GM12878 (cell line): ENCODE results near the gene PAX2. TPM values are rescaled to one million over a fixed set of nuclear protein-coding genes. Genes with fewer than 3 reads are reported as not detected.

Experiments
- ATAC-seq: fragments of 200-7000 bp; cut with Tn5 transposase; 3 replicates; pipeline ENCODE4 v1.9.1; 2020; ENCODE audit warnings: mild to moderate bottlenecking, moderate library complexity
- BruUV-seq: library from RNA; stranded (reverse); fragments of 400-500 nt; replicated peaks from 2 replicates; lab custom pipeline; 2021; lab: Mats Ljungman, UMichigan
- CTCF ChIA-PET: fragments of 300-600 bp; sonication (Branson Sonifier 250); formaldehyde crosslinking; extraction: SDS; loops from one replicate; lab custom pipeline; 2021; ENCODE audit warnings: inconsistent platforms; lab: Yijun Ruan, JAX
- POLR2A ChIA-PET: fragments of 350-600 bp; formaldehyde crosslinking; extraction: SDS; loops from one replicate; lab custom pipeline; 2021; ENCODE audit warnings: inconsistent platforms; lab: Charles Lee
- RAD21 ChIA-PET: fragments of 300-600 bp; sonication (Branson Sonifier 250); formaldehyde crosslinking; loops from one replicate; lab custom pipeline; 2023; ENCODE audit warnings: antibody characterized with exemption; ENCODE audit not compliant: unreplicated experiment; lab: Charles Lee
- SMC1A ChIA-PET: fragments of 300-600 bp; sonication (Branson Sonifier 250); formaldehyde crosslinking; loops from one replicate; lab custom pipeline; 2023; ENCODE audit not compliant: unreplicated experiment, uncharacterized antibody; lab: Charles Lee
- DNase-seq: peaks from one replicate; pipeline ENCODE4 v3.0.0-alpha.2; 2011; ENCODE audit warnings: low read depth, low spot score
- FAIRE-seq: peaks from 3 replicates; lab custom pipeline; 2011; peaks lifted over from hg19 to GRCh38; lab: Jason Lieb, UNC
- H2AFZ ChIP-seq: 2 replicates; pipeline ENCODE4 v1.6.0; 2011; ENCODE audit warnings: low read depth, low read length, control low read depth; ENCODE audit not compliant: control insufficient read depth
- H3K27ac ChIP-seq: 2 replicates; pipeline ENCODE4 v1.5.1; 2011; ENCODE audit warnings: control low read depth; ENCODE audit not compliant: control insufficient read depth, insufficient read depth
- H3K27me3 ChIP-seq, 2 experiments: replicated peaks in 1 of 2; 2 replicates each; pipeline versions ENCODE4 v1.6.0 to v1.6.1; 2011; ENCODE audit warnings: low read length in 1 of 2; ENCODE audit not compliant: control insufficient read depth in 2 of 2, insufficient read depth in 2 of 2
- H3K36me3 ChIP-seq, 2 experiments: 2 replicates each; pipeline ENCODE4 v1.5.1; 2011; ENCODE audit warnings: low read length in 1 of 2; ENCODE audit not compliant: control insufficient read depth in 2 of 2, insufficient read depth in 2 of 2
- H3K4me1 ChIP-seq: 2 replicates; pipeline ENCODE4 v1.6.1; 2011; ENCODE audit warnings: mild to moderate bottlenecking, low read length, moderate library complexity, mixed read lengths; ENCODE audit not compliant: control insufficient read depth, insufficient read depth
- H3K4me2 ChIP-seq: 2 replicates; pipeline ENCODE4 v1.6.0; 2011; ENCODE audit warnings: control low read depth; ENCODE audit not compliant: control insufficient read depth, insufficient read depth
- H3K4me3 ChIP-seq: fragments of 200-600 bp; sonication (generic); 2 replicates; pipeline ENCODE4 v1.5.1; 2016
- H3K79me2 ChIP-seq: 2 replicates; pipeline ENCODE4 v1.6.0; 2011; ENCODE audit warnings: low read length; ENCODE audit not compliant: control insufficient read depth, insufficient read depth
- H3K9ac ChIP-seq: 2 replicates; pipeline ENCODE4 v1.8.0; 2011; ENCODE audit warnings: low read length, control low read depth, mixed read lengths; ENCODE audit not compliant: control insufficient read depth, insufficient read depth
- H3K9me3 ChIP-seq: replicated peaks from 3 replicates; pipeline ENCODE4 v1.5.1; 2011; ENCODE audit warnings: mild to moderate bottlenecking, low read length; ENCODE audit not compliant: control insufficient read depth, insufficient read depth
- H4K20me1 ChIP-seq: 2 replicates; pipeline ENCODE4 v1.6.0; 2011; ENCODE audit not compliant: control insufficient read depth, insufficient read depth
- CUX1 ChIP-seq: IDR thresholded peaks from 2 replicates; pipeline ENCODE4 v1.6.1; 2012; ENCODE audit warnings: improper control_type of control experiment, low read depth, low read length; ENCODE audit not compliant: insufficient replicate concordance
- FOS ChIP-seq: IDR thresholded peaks from 3 replicates; pipeline ENCODE4 v1.6.1; 2011; ENCODE audit warnings: borderline replicate concordance; ENCODE audit not compliant: insufficient read length; ENCODE audit errors: extremely low read depth
- NR2C1 ChIP-seq: fragments of 450-650 bp; IDR thresholded peaks from 2 replicates; pipeline ENCODE4 v1.6.1; 2017; ENCODE audit warnings: antibody characterized with exemption, mild to moderate bottlenecking, moderate library complexity
- POU2F2 ChIP-seq: IDR thresholded peaks from 3 replicates; pipeline ENCODE4 v1.6.1; 2011; ENCODE audit warnings: low read depth, mild to moderate bottlenecking, low read length, borderline replicate concordance
- RAD21 ChIP-seq: IDR thresholded peaks from 2 replicates; pipeline ENCODE4 v1.6.1; 2011; ENCODE audit warnings: mild to moderate bottlenecking, low read depth, low read length, moderate library complexity; ENCODE audit not compliant: insufficient read depth
- SIN3A ChIP-seq: IDR thresholded peaks from 2 replicates; pipeline ENCODE4 v1.6.1; 2012; ENCODE audit warnings: low read depth, low read length, improper control_type of control experiment
- STAT3 ChIP-seq: IDR thresholded peaks from 2 replicates; pipeline ENCODE4 v1.6.1; 2011; ENCODE audit warnings: low read depth, low read length, improper control_type of control experiment
- TAF1 ChIP-seq: IDR thresholded peaks from 2 replicates; pipeline ENCODE4 v1.6.1; 2011; ENCODE audit warnings: mild to moderate bottlenecking, low read depth, low read length, borderline replicate concordance
- WRNIP1 ChIP-seq: IDR thresholded peaks from 2 replicates; pipeline ENCODE4 v1.6.1; 2011; ENCODE audit warnings: low read depth, low read length, improper control_type of control experiment, borderline replicate concordance
- ZBED1 ChIP-seq: IDR thresholded peaks from 2 replicates; pipeline ENCODE4 v1.6.1; 2016; ENCODE audit warnings: borderline replicate concordance
- ZBTB4 ChIP-seq: fragments of 450-650 bp; formaldehyde crosslinking; IDR thresholded peaks from 2 replicates; pipeline ENCODE4 v1.4.0; 2022; ENCODE audit warnings: mild to moderate bottlenecking, moderate library complexity
- WGBS: methylation state at CpG from one replicate; pipeline ENCODE4 v1.1.6; 2016; ENCODE audit warnings: low lambda C conversion rate; ENCODE audit not compliant: insufficient replicate concordance, insufficient coverage; ENCODE audit errors: missing lambda C conversion rate; 5-methylcytosine and 5-hydroxymethylcytosine counted together
- in situ Hi-C: fragments of 300-500 bp; cut with MboI; formaldehyde crosslinking; loops from 9 replicates; pipeline ENCODE4 v1.14.3; 2018; ENCODE audit warnings: mixed read lengths
- intact Hi-C: fragments of 100-400 bp; cut with micrococcal nuclease; formaldehyde crosslinking; loops from one replicate; pipeline ENCODE4 v1.14.2; 2022; ENCODE audit not compliant: unreplicated experiment
- polyA plus RNA-seq, 11 experiments: library from polyadenylated mRNA; depleted of rRNA in 4 of 11; unstranded in 6 of 11; stranded (reverse) in 5 of 11; fragments of >200 nt; fragmentation: Nextera tagmentation in 4 of 11; fragmentation: Illumina TruSeq in 1 of 11; extraction: Ambion mirVana in 4 of 11; extraction: Trizol in 1 of 11; gene quantifications; 1 replicate in 1 of 11; 2 replicates in 10 of 11; pipeline versions ENCODE4 v1.2.1 to v1.2.3, GENCODE V29; 2011 to 2016; ENCODE audit warnings: inconsistent platforms in 2 of 11, missing spikeins in 2 of 11, low read depth in 1 of 11
- total RNA-seq, 4 experiments: library from RNA; depleted of rRNA in 3 of 4; stranded (reverse); fragments of >200 nt in 3 of 4; fragmentation: Illumina TruSeq in 1 of 4; extraction: Trizol in 1 of 4; gene quantifications; 2 replicates each; pipeline versions ENCODE4 v1.2.1 to v1.2.3, GENCODE V29; 2013 to 2021
- TF ChIP-seq, protein P1 (sequence below): fragments of 450-650 bp; IDR thresholded peaks from 2 replicates; pipeline ENCODE4 v1.6.1; 2017; ENCODE audit warnings: mild to moderate bottlenecking, low read depth, inconsistent platforms; ENCODE audit not compliant: poor library complexity, severe bottlenecking

Gene PAX2
- total and polyA plus RNA-seq, 10 of the 15 experiments (the other 5 are each of a cell fraction or from before 2014, with no cell fraction given), result not detected

- no peak for TF ChIP-seq CUX1
Observed at GRCh38 chr10:100868382-100868781, 123.0 kb downstream of the PAX2 start (continued).

DNA sequence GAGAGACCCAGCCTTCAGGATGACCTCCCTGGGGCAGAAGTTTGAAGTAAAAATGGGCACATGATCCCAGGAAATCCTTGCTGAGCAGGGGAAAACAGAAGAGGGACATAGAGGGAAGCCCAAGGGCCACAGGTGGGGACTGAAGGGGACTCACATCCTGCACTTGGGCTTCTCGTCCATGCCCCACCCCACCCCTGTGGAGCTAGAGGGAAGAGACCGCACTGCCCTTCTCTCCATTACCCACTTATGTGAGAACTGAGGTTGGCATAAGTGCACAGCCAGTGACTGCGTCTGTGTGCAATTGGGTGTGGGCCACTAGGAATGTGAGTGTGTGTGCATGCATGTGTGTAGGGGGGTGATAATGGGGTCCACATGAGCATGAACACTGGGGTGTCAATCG is 124.0 kb downstream of the PAX2 start:
- ChIA-PET SMC1A (no interaction called here), POLR2A (no interaction called here), CTCF (no interaction called here), RAD21 (no interaction called here)
- Histone ChIP-seq H4K20me1 (no peaks in the 10 kb centered on the region), H3K36me3 (no peaks in the 10 kb centered on the region), H3K4me1 (no peaks in the 10 kb centered on the region), H3K9ac (no peak overlapping the region), H3K27me3 (peaks cover 4 to 10% of the 10 kb centered on the region in 2 experiments; a peak in 2 of 4 replicates), H2AFZ (no peak overlapping the region), H3K79me2 (no peaks in the 10 kb centered on the region), H3K27ac (no peak overlapping the region), H3K4me2 (no peak overlapping the region), H3K9me3 (no peaks in the 10 kb centered on the region), H3K4me3 (no peak overlapping the region)
- DNase-seq (no peak), ATAC-seq (no peak), FAIRE-seq (no peak)
- BruUV-seq, result no TSS peak
- intact Hi-C loops, result no loop called here
- TF ChIP-seq ZBED1 (no peak), WRNIP1 (no peak), SIN3A (no peak), TAF1 (no peak), STAT3 (no peak), RAD21 (no peak), POU2F2 (no peak), ZBTB4 (CRISPR knock-in tag) (no peak), NR2C1 (no peak), FOS (no peak)
- TF ChIP-seq, protein P1, sequence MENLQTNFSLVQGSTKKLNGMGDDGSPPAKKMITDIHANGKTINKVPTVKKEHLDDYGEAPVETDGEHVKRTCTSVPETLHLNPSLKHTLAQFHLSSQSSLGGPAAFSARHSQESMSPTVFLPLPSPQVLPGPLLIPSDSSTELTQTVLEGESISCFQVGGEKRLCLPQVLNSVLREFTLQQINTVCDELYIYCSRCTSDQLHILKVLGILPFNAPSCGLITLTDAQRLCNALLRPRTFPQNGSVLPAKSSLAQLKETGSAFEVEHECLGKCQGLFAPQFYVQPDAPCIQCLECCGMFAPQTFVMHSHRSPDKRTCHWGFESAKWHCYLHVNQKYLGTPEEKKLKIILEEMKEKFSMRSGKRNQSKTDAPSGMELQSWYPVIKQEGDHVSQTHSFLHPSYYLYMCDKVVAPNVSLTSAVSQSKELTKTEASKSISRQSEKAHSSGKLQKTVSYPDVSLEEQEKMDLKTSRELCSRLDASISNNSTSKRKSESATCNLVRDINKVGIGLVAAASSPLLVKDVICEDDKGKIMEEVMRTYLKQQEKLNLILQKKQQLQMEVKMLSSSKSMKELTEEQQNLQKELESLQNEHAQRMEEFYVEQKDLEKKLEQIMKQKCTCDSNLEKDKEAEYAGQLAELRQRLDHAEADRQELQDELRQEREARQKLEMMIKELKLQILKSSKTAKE, result no peak
- in situ Hi-C loops, result no loop called here
- 47% methylated on average over 4 of the region's 4 CpGs for WGBS
